Parathyroid adenoma (tissue), 2 donors: ENCODE results near the gene GTF2F1.
"Not testable (repeated sequence)": the region's sequence is repeated elsewhere in the genome, so short reads cannot be mapped to it uniquely, and the experiment has no call there.

Experiments used
- H2AFZ ChIP-seq: fragments of 300-600 bp; sonication (generic); one replicate; pipeline ENCODE4 v1.7.0; 2017; ENCODE audit warnings: antibody characterized with exemption, mild to moderate bottlenecking
- H3K27ac ChIP-seq: fragments of 300-600 bp; sonication (generic); one replicate; pipeline ENCODE4 v1.7.0; 2017
- H3K27me3 ChIP-seq: fragments of 300-600 bp; sonication (generic); one replicate; pipeline ENCODE4 v1.7.0; 2017; ENCODE audit warnings: low read length; ENCODE audit not compliant: control insufficient read depth, insufficient read depth
- H3K36me3 ChIP-seq: fragments of 300-600 bp; sonication (generic); one replicate; pipeline ENCODE4 v1.7.0; 2017; ENCODE audit warnings: low read length; ENCODE audit not compliant: control insufficient read depth, insufficient read depth
- H3K4me1 ChIP-seq: fragments of 300-600 bp; sonication (generic); one replicate; pipeline ENCODE4 v1.7.0; 2017; ENCODE audit warnings: control low read depth
- H3K4me2 ChIP-seq: fragments of 300-600 bp; sonication (generic); one replicate; pipeline ENCODE4 v1.7.0; 2017; ENCODE audit warnings: low read length
- H3K4me3 ChIP-seq: fragments of 300-600 bp; sonication (generic); one replicate; pipeline ENCODE4 v1.7.0; 2017; ENCODE audit warnings: low read depth, low read length
- H3K79me2 ChIP-seq: fragments of 300-600 bp; sonication (generic); one replicate; pipeline ENCODE4 v1.7.0; 2017; ENCODE audit warnings: control low read depth
- H3K9ac ChIP-seq: fragments of 300-600 bp; sonication (generic); one replicate; pipeline ENCODE4 v1.7.0; 2017; ENCODE audit warnings: mild to moderate bottlenecking
- H3K9me3 ChIP-seq: fragments of 300-600 bp; sonication (generic); one replicate; pipeline ENCODE4 v1.7.0; 2017; ENCODE audit warnings: low read length; ENCODE audit not compliant: control insufficient read depth
- CTCF ChIP-seq: fragments of 300-600 bp; sonication (generic); IDR thresholded peaks from one replicate; pipeline ENCODE4 v1.7.0; 2017; ENCODE audit warnings: antibody characterized with exemption, mild to moderate bottlenecking
- donor health status: primary hyperparathyroidism.

Gene GTF2F1

GRCh38 chr19:6402837-6403608, 10.1 kb upstream of the GTF2F1 start:
- Histone ChIP-seq H3K27ac (no peak overlapping the region), H3K79me2 (no peaks in the 10 kb centered on the region), H3K9ac (no peak overlapping the region), H2AFZ (peak overlapping the region; percentile 79), H3K4me2 (no peak overlapping the region), H3K4me1 (no peaks in the 10 kb centered on the region), H3K36me3 (no peaks in the 10 kb centered on the region), H3K27me3 (no peaks in the 10 kb centered on the region), H3K9me3 (no peaks in the 10 kb centered on the region), H3K4me3 (no peak overlapping the region)
- TF ChIP-seq CTCF: no peak

- H3K36me3 ChIP-seq: no peaks in the 10 kb centered on the region
- H3K4me3 ChIP-seq: no peak overlapping the region
- no peak overlapping the region for H3K4me2 ChIP-seq
- H3K9me3 ChIP-seq: no peaks in the 10 kb centered on the region
- no peaks in the 10 kb centered on the region for H3K79me2 ChIP-seq
- H3K4me1 ChIP-seq: no peaks in the 10 kb centered on the region
- H2AFZ ChIP-seq: no peak overlapping the region
- no peak overlapping the region for H3K27ac ChIP-seq
- H3K9ac ChIP-seq: no peak overlapping the region
- no peaks in the 10 kb centered on the region for H3K27me3 ChIP-seq
- no peak for TF ChIP-seq CTCF
These were observed 9.1 kb upstream of the GTF2F1 start for GRCh38 chr19:6402058-6402457.

GRCh38 chr19:6400062-6400944, 7.3 kb upstream of the GTF2F1 start:
- H3K27me3 ChIP-seq: not testable (repeated sequence)

GRCh38 chr19:6396305-6396704, 3.3 kb upstream of the GTF2F1 start:
- Histone ChIP-seq H3K79me2 (peaks cover 8% of the 10 kb centered on the region), H3K9me3 (no peaks in the 10 kb centered on the region), H3K9ac (no peak overlapping the region), H3K4me1 (peaks cover 7% of the 10 kb centered on the region), H3K36me3 (no peaks in the 10 kb centered on the region), H3K27me3 (no peaks in the 10 kb centered on the region), H3K4me2 (no peak overlapping the region), H2AFZ (no peak overlapping the region), H3K4me3 (no peak overlapping the region), H3K27ac (no peak overlapping the region)
- TF ChIP-seq CTCF: no peak

More at GRCh38 chr19:6400062-6400944, 7.3 kb upstream of the GTF2F1 start:
- H3K9me3 ChIP-seq, H3K4me1 ChIP-seq, H3K4me2 ChIP-seq, H3K4me3 ChIP-seq, H3K79me2 ChIP-seq, H2AFZ ChIP-seq, H3K9ac ChIP-seq, H3K27ac ChIP-seq, H3K36me3 ChIP-seq: not testable (repeated sequence)

- Histone ChIP-seq H3K27ac (no peak overlapping the region), H3K36me3 (no peaks in the 10 kb centered on the region), H3K4me3 (no peak overlapping the region), H2AFZ (no peak overlapping the region), H3K9ac (no peak overlapping the region), H3K27me3 (no peaks in the 10 kb centered on the region), H3K4me2 (no peak overlapping the region), H3K9me3 (no peaks in the 10 kb centered on the region), H3K79me2 (peaks cover 8% of the 10 kb centered on the region), H3K4me1 (peaks cover 7% of the 10 kb centered on the region)
- TF ChIP-seq CTCF: no peak
These were observed 1.9 kb upstream of the GTF2F1 start for GRCh38 chr19:6394831-6395230.
